Adrenal gland (tissue), 12 donors: ENCODE measurements around the gene PTPRN2. TPM values are rescaled to one million over a fixed set of nuclear protein-coding genes. Genes with fewer than 3 reads are reported as not detected.

Experiments used
- DNase-seq, 7 donors: peaks; one replicate each; pipeline ENCODE4 v3.0.0-alpha.2; 2019 to 2020
- H3K27ac ChIP-seq, 5 donors: fragments of 200-600 bp; sonication (generic) in 4 of 5; 1 replicate in 3 of 5; 2 replicates in 2 of 5; pipeline versions ENCODE4 v1.5.1 to v1.8.0; 2016 to 2020; ENCODE audit warnings: mild to moderate bottlenecking in 1 of 5
- H3K27me3 ChIP-seq: fragments of 200-600 bp; 2 replicates; pipeline ENCODE4 v1.8.0; 2021
- H3K36me3 ChIP-seq, 2 donors: fragments of 200-600 bp; replicated peaks in 1 of 2; 1 replicate in 1 of 2; 2 replicates in 1 of 2; pipeline versions ENCODE4 v1.5.1 to v1.8.0; 2018 to 2022
- H3K4me1 ChIP-seq, 2 donors: fragments of 200-600 bp; replicated peaks in 1 of 2; 1 replicate in 1 of 2; 2 replicates in 1 of 2; pipeline versions ENCODE4 v1.5.1 to v1.8.0; 2018 to 2021
- H3K4me3 ChIP-seq, 4 donors: fragments of 200-600 bp; sonication (generic) in 3 of 4; one replicate each; pipeline ENCODE4 v1.5.1; 2016 to 2018
- H3K9me3 ChIP-seq, 3 donors: fragments of 200-600 bp; sonication (generic) in 1 of 3; replicated peaks in 1 of 3; 1 replicate in 2 of 3; 2 replicates in 1 of 3; pipeline versions ENCODE4 v1.5.1 to v1.8.0; 2016 to 2021
- CTCF ChIP-seq, 6 experiments: fragments of 450-650 bp in 4 of 6; fragments of 200-600 bp in 2 of 6; sonication (generic) in 1 of 6; IDR thresholded peaks; 1 replicate in 5 of 6; 2 replicates in 1 of 6; pipeline versions ENCODE4 v1.5.1 to v1.8.0; 2016 to 2021; ENCODE audit warnings: antibody characterized with exemption in 6 of 6, mild to moderate bottlenecking in 2 of 6, moderate library complexity in 1 of 6
- POLR2A ChIP-seq, 2 donors: fragments of 450-650 bp; IDR thresholded peaks; one replicate each; pipeline ENCODE4 v1.6.1; 2017; ENCODE audit warnings: antibody characterized with exemption in 2 of 2, mild to moderate bottlenecking in 2 of 2, moderate library complexity in 1 of 2
- WGBS, 4 donors: extraction: QIAGEN DNeasy Blood & Tissue Kit in 2 of 4; methylation state at CpG; one replicate each; pipeline versions ENCODE4 v1.1.5 to v1.1.7; 2013 to 2017; 5-methylcytosine and 5-hydroxymethylcytosine counted together
- intact Hi-C, 2 donors: fragments of 100-400 bp; cut with DNase I; formaldehyde crosslinking; loops; one replicate each; pipeline versions ENCODE4 v1.14.1 to v1.15.0; 2022 to 2023
- polyA plus RNA-seq, 3 donors: library from polyadenylated mRNA; stranded (reverse); fragments of 200-250 nt in 2 of 3; fragments of 350-450 nt in 1 of 3; fragmentation: Illumina TruSeq in 1 of 3; extraction: RNeasy Lipid Tissue Mini Kit (QIAGEN cat#74804) in 1 of 3; gene quantifications; one replicate each; pipeline ENCODE4 v1.2.3, GENCODE V29; 2013 to 2014
- total RNA-seq, 9 donors: library from RNA; depleted of rRNA in 4 of 9; stranded (reverse); fragments of >200 nt in 4 of 9; fragments of 120-200 nt in 1 of 9; fragmentation: NEBNext Ultra II Directional in 1 of 9; extraction: Animal tissue kit (Norgen Biotek cat#: 25700) in 1 of 9; gene quantifications; one replicate each; pipeline versions ENCODE4 v1.1.0 to v1.2.4, GENCODE V29; 2013 to 2023
- donor health status: healthy with polysubstance abuse.
- donor health status: Bipolar disorder and iron deficiency.
- donor health status: DM: yes; HTN: yes; CAD: no.
- donor health status: DM: no; HTN: no; CAD: no.
- donor health status: DM: no; HTN: no; CAD: no.
- donor health status: DM: yes; HTN: yes; CAD: no.

The PTPRN2 gene
- total and polyA plus RNA-seq, 12 donors, result 2.2 to 16.2 (median 3.4) TPM

GRCh38 chr7:157553256-157553655, 1034.4 kb downstream of the PTPRN2 start:
- no peak for DNase-seq
- intact Hi-C loops, result no loop called here
- Histone ChIP-seq H3K4me1 (no peaks in the 10 kb centered on the region), H3K27me3 (no peaks in the 10 kb centered on the region), H3K4me3 (no peak overlapping the region), H3K36me3 (no peaks in the 10 kb centered on the region), H3K27ac (no peak overlapping the region), H3K9me3 (no peaks in the 10 kb centered on the region)
- TF ChIP-seq POLR2A (IDR thresholded peaks at IDR 0.05) (no peak), CTCF (IDR thresholded peaks at IDR 0.05) (no peak)
- 85 to 87% (median 86%) methylated on average over 18 of the region's 18 CpGs for WGBS, 4 donors

GRCh38 chr7:157552295-157552993, 1035.2 kb downstream of the PTPRN2 start:
- DNase-seq, result no peak
- 84 to 89% (median 87%) methylated on average over 26 of the region's 26 CpGs for WGBS, 4 donors

GRCh38 chr7:157551325-157552070, 1036.1 kb downstream of the PTPRN2 start:
- TF ChIP-seq CTCF (IDR thresholded peaks at IDR 0.05), result no peak
- TF ChIP-seq POLR2A (IDR thresholded peaks at IDR 0.05), result no peak
- H3K27ac ChIP-seq, result no peak overlapping the region
- no peaks in the 10 kb centered on the region for H3K36me3 ChIP-seq
- no peaks in the 10 kb centered on the region for H3K9me3 ChIP-seq
- no peak for DNase-seq
- H3K27me3 ChIP-seq, result no peaks in the 10 kb centered on the region
- H3K4me1 ChIP-seq, result no peaks in the 10 kb centered on the region
- H3K4me3 ChIP-seq, result no peak overlapping the region
- WGBS, 4 donors, result 81 to 96% (median 92%) methylated on average over 10 to 13 of the region's 13 CpGs
- intact Hi-C loops, result no loop called here

More at GRCh38 chr7:157552295-157552993, 1035.2 kb downstream of the PTPRN2 start:
- TF ChIP-seq CTCF (IDR thresholded peaks at IDR 0.05), result no peak
- no peak for TF ChIP-seq POLR2A (IDR thresholded peaks at IDR 0.05)
- H3K27ac ChIP-seq, result no peak overlapping the region
- H3K4me1 ChIP-seq, result no peaks in the 10 kb centered on the region
- H3K9me3 ChIP-seq, result no peaks in the 10 kb centered on the region
- no peak overlapping the region for H3K4me3 ChIP-seq
- H3K36me3 ChIP-seq, result no peaks in the 10 kb centered on the region
- no peaks in the 10 kb centered on the region for H3K27me3 ChIP-seq
- intact Hi-C loops, result no loop called here

DNA sequence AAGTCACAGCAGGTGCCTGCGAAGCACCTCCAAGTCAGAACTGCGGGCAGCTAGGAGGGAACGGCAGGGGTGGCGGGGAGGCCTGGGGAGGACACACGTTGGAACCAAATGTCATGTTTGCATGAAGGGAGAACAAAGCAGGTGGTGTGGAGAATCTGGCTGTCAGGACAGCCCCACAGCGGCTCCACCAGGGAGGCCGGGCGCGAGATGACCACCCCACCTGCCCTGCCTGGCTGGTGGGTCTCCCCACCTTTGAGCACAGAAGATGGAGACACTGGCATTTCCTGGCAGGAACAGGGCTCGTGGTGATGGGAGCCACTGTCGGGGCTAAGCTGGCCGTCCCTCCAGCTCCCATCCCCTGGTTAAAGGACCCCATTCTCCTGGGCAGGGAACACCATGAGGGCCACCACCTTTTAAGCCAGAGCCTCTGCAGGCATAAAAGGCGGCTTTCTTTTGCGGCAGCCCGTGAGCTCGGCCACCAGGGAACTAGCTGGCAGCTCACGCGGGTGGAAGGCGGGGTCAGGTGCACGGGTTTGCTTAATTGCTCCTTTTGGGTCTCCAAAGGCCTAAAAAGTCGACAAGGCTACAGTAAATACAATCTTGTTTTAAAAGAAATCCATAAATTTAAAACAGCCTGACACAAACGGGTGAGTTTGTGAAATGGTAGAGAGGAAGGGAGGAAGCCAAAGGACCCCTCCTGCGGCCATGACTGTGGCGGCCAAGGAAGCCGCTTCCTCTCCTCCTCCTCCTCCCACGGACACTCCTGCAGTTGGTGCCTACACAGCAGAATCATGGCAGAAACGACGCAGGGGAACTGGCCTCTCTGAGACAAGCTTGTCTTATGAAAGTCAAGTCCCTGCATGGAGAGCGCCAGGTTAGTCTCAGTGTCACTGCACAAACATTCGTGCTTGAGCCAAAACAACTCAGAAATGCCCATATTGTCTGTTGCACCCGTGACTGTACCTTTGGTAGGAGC, 1037.0 kb downstream of the PTPRN2 start:
- DNase-seq, result no peak
- Histone ChIP-seq H3K4me1 (no peaks in the 10 kb centered on the region), H3K27ac (no peak overlapping the region), H3K36me3 (no peaks in the 10 kb centered on the region), H3K4me3 (no peak overlapping the region), H3K9me3 (no peaks in the 10 kb centered on the region), H3K27me3 (no peaks in the 10 kb centered on the region)
- TF ChIP-seq POLR2A (IDR thresholded peaks at IDR 0.05) (no peak), CTCF (IDR thresholded peaks at IDR 0.05) (no peak)
- intact Hi-C loops, result no loop called here
- WGBS, 4 donors, result 83 to 87% (median 85%) methylated on average over 28 to 31 of the region's 31 CpGs
